SKM-1 treated with dmso at 0.1 percent for 144 hours (cell line): Measurements from ENCODE around the gene CREBL2.
"Not testable (repeated sequence)": the region's sequence is repeated elsewhere in the genome, so short reads cannot be mapped to it uniquely, and the experiment has no call there.

ENCODE experiments used
- DNase-seq: peaks from one replicate; lab custom pipeline; 2025; ENCODE audit not compliant: unreplicated experiment; lab: John Stamatoyannopoulos, UW

The CREBL2 gene

GRCh38 chr12:12630850-12631249 lies 19.2 kb downstream of the CREBL2 start:
- no peak for DNase-seq

DNA sequence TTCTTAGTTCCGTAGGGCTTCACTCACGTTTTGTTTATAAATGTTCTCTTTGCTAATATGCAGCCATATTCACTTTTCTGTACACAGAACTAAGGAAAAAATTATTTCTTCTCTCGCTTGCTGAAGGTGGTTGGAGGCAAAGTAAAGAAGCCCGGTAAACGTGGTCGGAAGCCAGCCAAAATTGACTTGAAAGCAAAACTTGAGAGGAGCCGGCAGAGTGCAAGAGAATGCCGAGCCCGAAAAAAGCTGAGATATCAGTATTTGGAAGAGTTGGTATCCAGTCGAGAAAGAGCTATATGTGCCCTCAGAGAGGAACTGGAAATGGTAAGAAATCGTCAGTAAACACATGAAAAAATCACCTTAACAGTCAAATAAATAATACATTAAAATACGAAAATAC lies 24.0 kb downstream of the CREBL2 start:
- no peak for DNase-seq

- DNase-seq, result no peak
These were observed 25.0 kb downstream of the CREBL2 start for GRCh38 chr12:12636641-12637040.

- not testable (repeated sequence) for DNase-seq
These were observed 28.3 kb downstream of the CREBL2 start for GRCh38 chr12:12639995-12640394.

GRCh38 chr12:12641650-12642049 lies 30.0 kb downstream of the CREBL2 start:
- DNase-seq, result no peak

DNA sequence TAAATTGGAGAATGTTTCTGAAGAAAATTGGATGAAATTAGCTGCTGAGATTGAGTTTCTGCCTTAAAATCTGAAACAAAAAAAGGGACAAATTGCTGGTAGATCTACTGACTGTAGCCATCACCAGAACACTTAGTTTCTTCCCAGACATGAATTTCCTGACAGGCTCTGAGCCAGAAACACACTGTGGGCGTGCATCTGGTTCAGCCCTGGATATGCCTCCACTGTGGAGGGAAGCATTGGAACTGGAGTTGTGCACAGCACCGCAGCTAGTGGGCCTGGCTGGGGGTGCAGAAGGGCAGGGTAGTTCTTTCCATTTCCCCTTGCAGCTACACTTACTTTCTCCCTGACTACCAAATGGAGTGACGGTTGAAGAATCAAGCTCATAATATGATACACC lies 31.2 kb downstream of the CREBL2 start:
- DNase-seq, result no peak

- no peak for DNase-seq
These were observed 33.8 kb downstream of the CREBL2 start for GRCh38 chr12:12645485-12645884.

DNA sequence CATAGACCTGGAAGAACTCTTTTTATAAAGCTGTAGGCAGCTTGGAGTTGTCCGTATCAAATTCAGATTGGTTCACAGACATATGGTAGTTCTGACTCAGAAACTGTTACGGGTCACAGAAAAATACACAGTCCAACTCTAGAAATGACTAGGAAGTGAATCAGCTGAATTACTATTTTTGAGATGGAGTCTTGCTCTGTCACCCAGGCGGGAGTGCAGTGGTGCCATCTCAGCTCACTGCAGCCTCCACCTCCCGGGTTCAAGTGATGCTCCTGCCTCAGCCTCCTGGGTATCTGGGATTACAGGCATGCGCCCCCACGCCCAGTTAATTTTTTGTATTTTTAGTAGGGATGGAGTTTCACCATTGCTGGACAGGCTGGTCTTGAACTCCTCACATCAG lies 34.3 kb downstream of the CREBL2 start:
- not testable (repeated sequence) for DNase-seq

GRCh38 chr12:12646483-12647072 lies 34.9 kb downstream of the CREBL2 start:
- DNase-seq, result no peak

- DNase-seq, result no peak
These were observed 36.6 kb downstream of the CREBL2 start for GRCh38 chr12:12648284-12648683.

DNA sequence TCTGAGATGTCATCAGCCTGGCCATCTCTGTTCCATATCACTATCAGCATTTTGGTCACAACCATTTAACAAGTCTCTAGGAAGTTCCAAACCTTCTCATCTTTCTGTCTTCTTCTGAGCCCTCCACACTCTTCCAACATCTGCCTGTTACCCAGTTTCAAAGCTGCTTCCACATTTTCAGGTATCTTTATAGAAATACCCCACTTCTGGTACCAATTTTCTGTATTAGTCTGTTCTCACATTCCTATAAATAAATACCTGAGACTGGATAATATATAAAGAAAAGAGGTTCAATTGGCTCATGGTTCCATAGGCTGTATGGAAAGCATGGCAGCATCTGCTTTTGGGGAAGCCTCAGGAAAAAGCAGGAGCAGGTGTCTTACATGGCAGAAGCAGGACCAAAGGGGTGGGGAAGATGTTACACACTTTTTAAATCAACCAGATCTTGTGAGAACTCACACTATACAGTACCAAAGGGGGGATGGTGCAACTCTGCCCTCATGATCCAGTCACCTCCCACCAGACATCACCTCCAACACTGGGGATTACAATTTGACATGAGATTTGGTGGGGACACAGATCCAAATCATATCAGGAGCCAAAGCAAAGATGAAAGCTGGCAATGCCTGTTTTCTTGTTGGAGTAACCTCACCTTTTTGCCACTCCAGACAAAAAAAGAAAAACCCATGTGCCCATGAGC lies 37.4 kb downstream of the CREBL2 start:
- no peak for DNase-seq

DNA sequence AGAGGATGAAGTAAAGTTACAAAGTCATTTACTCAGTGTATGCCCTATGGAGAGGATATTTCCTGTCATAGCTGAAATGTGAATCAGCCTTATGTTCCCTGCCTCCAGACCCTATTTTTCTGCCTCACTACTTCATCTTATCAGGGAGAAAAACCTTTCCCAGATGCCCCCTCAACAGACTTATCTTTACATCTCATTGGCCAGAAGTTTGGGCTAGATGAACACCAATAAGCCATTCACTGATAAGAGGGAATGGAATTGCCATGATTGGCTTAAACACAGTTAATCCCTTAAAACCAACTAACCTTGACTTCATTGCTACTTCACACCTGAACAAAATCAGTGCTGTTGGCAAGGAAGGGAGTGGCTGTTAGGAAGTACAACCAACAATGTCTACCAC lies 40.1 kb downstream of the CREBL2 start:
- DNase-seq, result no peak

DNA sequence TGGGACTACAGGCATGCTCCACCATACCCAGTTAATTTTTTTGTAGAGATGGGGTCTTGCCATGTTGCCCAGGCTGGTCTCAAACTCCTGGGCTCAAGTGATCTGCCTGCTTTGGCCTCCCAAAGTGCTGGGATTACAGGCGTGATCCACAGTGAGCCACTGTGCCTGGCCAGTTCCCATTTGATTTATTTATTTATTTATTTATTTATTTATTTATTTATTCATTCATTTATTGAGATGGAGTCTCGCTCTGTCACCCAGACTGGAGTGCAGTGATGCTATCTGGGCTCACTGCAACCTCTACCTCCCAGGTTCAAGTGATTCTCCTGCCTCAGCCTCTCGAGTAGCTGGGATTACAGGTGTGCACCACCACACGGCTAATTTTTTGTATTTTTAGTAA lies 41.0 kb downstream of the CREBL2 start:
- DNase-seq, result not testable (repeated sequence)

DNA sequence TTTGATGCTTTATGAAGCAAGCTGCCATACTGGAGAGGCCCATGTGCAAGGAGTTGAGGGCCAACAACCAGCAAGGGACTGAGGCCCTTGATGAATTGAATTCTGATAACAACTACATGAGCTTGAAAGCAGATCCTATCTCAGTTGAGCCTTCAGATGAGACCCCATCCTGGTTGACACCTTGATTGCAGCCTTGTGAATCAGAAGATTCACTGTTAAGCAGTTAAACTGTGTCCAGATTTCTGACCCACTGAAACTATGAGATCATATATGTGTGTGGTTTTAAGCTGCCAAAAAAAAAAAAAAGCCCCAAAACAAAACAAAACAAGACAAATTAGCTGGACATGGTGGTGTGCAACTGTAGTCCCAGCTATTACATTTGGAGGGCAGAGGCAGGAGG lies 42.2 kb downstream of the CREBL2 start:
- no peak for DNase-seq

DNA sequence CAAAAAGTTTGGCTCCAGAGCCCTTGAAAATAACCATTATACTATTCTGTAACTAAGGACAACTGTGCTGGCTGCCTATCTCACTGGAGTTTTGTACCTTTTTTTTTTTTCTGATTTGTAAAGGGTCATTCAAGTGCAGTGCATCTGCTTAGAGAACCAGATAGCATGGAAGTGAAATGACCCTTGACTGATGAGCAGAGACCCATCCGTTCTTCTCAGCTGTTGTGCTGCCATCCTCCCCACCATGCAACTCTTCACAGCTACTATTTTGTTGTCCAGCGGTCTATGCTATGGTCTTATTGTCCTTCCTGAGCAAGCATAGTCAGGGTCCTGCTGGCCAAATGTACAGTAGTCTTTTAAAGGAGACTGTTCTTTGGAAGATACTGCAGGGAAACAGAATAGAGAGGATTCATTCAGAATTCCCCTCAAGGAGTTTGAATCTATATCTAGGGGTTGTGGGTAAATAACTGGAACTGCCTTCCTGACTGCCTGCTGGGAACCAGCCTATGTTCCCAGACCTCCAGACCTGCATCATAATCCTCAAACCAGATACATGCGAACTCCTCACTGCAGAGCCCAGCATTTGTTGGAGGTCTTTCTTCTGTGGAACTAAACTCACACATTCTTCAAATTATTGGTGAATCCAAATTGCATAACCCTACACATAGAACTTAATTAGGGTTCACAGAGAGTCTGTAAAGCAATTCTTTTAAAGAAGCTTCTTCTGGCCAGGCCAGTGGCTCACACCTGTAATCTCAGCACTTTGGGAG lies 43.2 kb downstream of the CREBL2 start:
- no peak for DNase-seq

GRCh38 chr12:12660201-12660600 lies 48.5 kb downstream of the CREBL2 start:
- DNase-seq, result no peak

DNA sequence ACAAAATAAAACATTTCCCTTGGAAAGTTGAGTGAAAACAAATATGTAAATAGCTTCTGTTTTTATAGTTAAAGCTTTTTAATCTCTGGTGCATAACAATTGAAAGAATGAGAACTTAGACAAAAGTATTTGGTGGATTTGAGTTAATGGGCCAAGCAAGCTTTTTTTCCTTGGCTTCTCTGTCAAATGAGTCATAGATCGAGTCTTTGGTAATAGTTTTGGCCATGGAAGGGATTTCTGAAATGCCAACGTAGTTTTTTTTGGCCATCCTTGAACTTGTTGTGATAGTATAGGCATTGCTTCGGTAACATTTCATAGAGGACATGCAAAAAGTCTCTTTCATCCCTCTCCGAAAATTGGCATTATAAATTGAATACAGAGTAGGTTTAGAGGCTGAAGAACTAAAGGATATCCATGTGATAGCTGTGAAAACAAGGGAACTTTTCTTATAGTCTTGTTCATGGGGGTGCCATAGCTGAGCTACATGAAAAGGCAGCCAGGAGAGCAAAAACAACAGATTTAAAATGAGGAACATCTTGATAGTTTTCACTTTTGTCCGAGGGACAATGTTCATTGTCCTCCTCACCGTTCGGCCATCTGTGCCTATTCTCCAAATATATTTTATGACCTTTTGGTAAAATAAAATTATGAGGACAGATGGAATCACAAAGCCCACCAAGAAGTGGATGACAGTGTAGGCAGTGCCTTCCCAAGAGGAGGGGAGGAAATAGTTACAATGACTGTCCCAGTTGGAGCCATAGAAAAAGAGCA lies 49.6 kb downstream of the CREBL2 start:
- DNase-seq, result no peak

- no peak for DNase-seq
These were observed 52.1 kb downstream of the CREBL2 start for GRCh38 chr12:12663644-12664294.

DNA sequence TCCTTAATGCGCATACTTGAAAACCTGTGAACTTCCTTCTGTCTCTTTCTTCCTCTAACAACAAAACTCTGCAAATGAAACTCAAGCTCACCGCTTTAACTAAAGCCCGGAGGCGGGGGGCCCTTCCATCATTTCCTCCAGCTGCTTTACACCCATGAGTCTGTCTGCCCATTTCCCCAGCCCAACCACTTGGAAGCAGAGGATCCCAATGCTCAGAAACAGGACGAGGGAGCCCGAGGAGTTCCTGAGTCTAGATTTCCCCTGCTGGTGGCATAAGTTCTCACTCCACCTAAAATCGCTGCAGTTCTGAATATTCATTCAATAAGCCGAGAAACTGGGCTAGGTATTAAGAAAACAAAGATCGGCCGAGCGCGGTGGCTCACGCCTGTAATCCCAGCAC lies 53.5 kb downstream of the CREBL2 start:
- DNase-seq, result no peak

DNA sequence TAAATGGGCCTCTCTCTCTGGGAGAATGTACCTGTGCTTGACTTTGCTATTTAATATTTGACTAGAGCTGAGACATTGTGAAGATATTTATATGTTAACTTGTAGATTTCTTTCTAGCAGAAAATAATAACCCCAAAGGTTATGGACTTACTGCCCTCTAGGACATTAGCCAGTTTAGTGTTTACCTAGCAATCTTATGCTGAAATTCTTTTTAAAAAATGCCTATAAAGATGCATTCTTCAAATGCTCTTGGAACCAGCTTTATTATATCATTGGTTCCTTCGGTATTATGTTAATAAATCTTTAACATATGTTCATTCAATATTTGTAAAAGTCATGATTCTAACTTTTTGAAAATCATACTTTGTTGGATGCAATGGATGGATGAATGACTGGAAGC lies 56.3 kb downstream of the CREBL2 start:
- DNase-seq, result no peak

DNA sequence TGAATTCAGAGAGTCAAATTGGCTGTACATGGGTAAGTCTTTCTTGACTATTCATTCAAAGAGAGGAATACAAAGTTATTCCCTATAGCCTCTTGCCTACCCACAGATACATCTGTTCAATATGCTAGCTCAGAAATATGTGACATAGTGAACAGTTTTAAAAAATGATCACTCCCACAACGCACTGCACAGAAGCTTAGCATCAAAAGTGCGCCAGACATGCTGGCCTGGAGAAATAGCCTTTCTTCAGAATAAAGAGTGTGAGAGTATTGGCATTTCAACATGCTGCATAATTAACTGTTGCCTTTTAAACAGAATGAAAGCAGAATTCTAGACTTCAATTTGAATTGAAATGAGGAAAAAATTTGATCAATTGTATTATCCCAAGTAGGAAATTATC lies 57.3 kb downstream of the CREBL2 start:
- no peak for DNase-seq
